NT2/D1 (cell line): Measurements from ENCODE around the gene ZFX.
"Not testable (repeated sequence)": the region's sequence is repeated elsewhere in the genome, so short reads cannot be mapped to it uniquely, and the experiment has no call there.

Experiments used
- DNase-seq: peaks from one replicate; pipeline ENCODE4 v3.0.0-alpha.2; 2011; ENCODE audit warnings: low read depth, low spot score
- H3K27me3 ChIP-seq: 2 replicates; pipeline ENCODE4 v1.6.0; 2011; ENCODE audit warnings: mild to moderate bottlenecking; ENCODE audit not compliant: insufficient read length, insufficient read depth
- H3K36me3 ChIP-seq: 2 replicates; pipeline ENCODE4 v1.6.1; 2011; ENCODE audit warnings: mild to moderate bottlenecking, low read length, mixed read lengths; ENCODE audit not compliant: insufficient read depth, insufficient read length
- H3K4me1 ChIP-seq: 2 replicates; pipeline ENCODE4 v1.5.1; 2011; ENCODE audit not compliant: insufficient read depth, insufficient read length
- H3K4me3 ChIP-seq: 2 replicates; pipeline ENCODE4 v1.5.1; 2011; ENCODE audit warnings: low read depth; ENCODE audit not compliant: insufficient read length
- H3K9ac ChIP-seq: 2 replicates; pipeline ENCODE4 v1.6.0; 2011; ENCODE audit warnings: low read depth; ENCODE audit not compliant: insufficient read length
- H3K9me3 ChIP-seq: 2 replicates; pipeline ENCODE4 v1.5.1; 2011; ENCODE audit warnings: mild to moderate bottlenecking, low read length; ENCODE audit not compliant: insufficient read depth
- SUZ12 ChIP-seq: IDR thresholded peaks from 2 replicates; pipeline ENCODE4 v1.6.1; 2011; ENCODE audit not compliant: insufficient read length, insufficient read depth; ENCODE audit errors: extremely low read depth
- YY1 ChIP-seq: IDR thresholded peaks from 2 replicates; pipeline ENCODE4 v1.6.1; 2011; ENCODE audit not compliant: insufficient read length, insufficient read depth
- ZNF274 ChIP-seq: IDR thresholded peaks from 2 replicates; pipeline ENCODE4 v1.6.1; 2011; ENCODE audit warnings: mild to moderate bottlenecking, low read depth, low read length

The ZFX gene

GRCh38 chrX:24153178-24153795, 3.8 kb downstream of the ZFX start:
- Histone ChIP-seq H3K4me3 (no peak overlapping the region), H3K27me3 (no peaks in the 10 kb centered on the region), H3K36me3 (peaks cover 37% of the 10 kb centered on the region), H3K9ac (no peak overlapping the region), H3K9me3 (no peaks in the 10 kb centered on the region), H3K4me1 (no peaks in the 10 kb centered on the region)
- DNase-seq: no peak
- TF ChIP-seq ZNF274 (no peak), SUZ12 (no peak)

- no peaks in the 10 kb centered on the region for H3K9me3 ChIP-seq
- no peak for DNase-seq
- TF ChIP-seq SUZ12 (no peak), YY1 (no peak)
- H3K36me3 ChIP-seq: peaks cover 37% of the 10 kb centered on the region
- no peaks in the 10 kb centered on the region for H3K27me3 ChIP-seq
- H3K4me3 ChIP-seq: no peak overlapping the region
- H3K4me1 ChIP-seq: no peaks in the 10 kb centered on the region
- H3K9ac ChIP-seq: no peak overlapping the region
Measured at GRCh38 chrX:24153796-24154189, 4.3 kb downstream of the ZFX start.

GRCh38 chrX:24154490-24155034, 5.0 kb downstream of the ZFX start:
- no peak for TF ChIP-seq ZNF274
- TF ChIP-seq YY1: no peak
- no peak for TF ChIP-seq SUZ12
- no peaks in the 10 kb centered on the region for H3K27me3 ChIP-seq
- H3K36me3 ChIP-seq: peaks cover 37% of the 10 kb centered on the region
- no peak for DNase-seq
- no peaks in the 10 kb centered on the region for H3K9me3 ChIP-seq
- H3K4me1 ChIP-seq: no peaks in the 10 kb centered on the region
- H3K9ac ChIP-seq: no peak overlapping the region
- H3K4me3 ChIP-seq: no peak overlapping the region

GRCh38 chrX:24155747-24156146, 6.2 kb downstream of the ZFX start:
- not testable (repeated sequence) for H3K9me3 ChIP-seq, DNase-seq, H3K27me3 ChIP-seq, H3K4me3 ChIP-seq, H3K4me1 ChIP-seq, H3K9ac ChIP-seq
- H3K36me3 ChIP-seq: peaks cover 37% of the 10 kb centered on the region

- Histone ChIP-seq H3K4me1 (no peaks in the 10 kb centered on the region), H3K9ac (no peak overlapping the region), H3K9me3 (no peaks in the 10 kb centered on the region), H3K4me3 (no peak overlapping the region), H3K36me3 (peaks cover 37% of the 10 kb centered on the region), H3K27me3 (no peaks in the 10 kb centered on the region)
- no peak for DNase-seq
- TF ChIP-seq YY1: no peak
Measured at GRCh38 chrX:24156177-24156576, 6.6 kb downstream of the ZFX start.

- H3K36me3 ChIP-seq: peaks cover 27% of the 10 kb centered on the region
- no peaks in the 10 kb centered on the region for H3K9me3 ChIP-seq
- no peaks in the 10 kb centered on the region for H3K4me1 ChIP-seq
- H3K4me3 ChIP-seq: no peak overlapping the region
- no peaks in the 10 kb centered on the region for H3K27me3 ChIP-seq
- TF ChIP-seq SUZ12: no peak
- no peak for TF ChIP-seq YY1
- no peak for TF ChIP-seq ZNF274
- no peak overlapping the region for H3K9ac ChIP-seq
- DNase-seq: no peak
Measured at GRCh38 chrX:24158881-24159280, 9.4 kb downstream of the ZFX start.

GRCh38 chrX:24166078-24166477, 16.5 kb downstream of the ZFX start:
- TF ChIP-seq YY1 (no peak), SUZ12 (no peak), ZNF274 (no peak)
- Histone ChIP-seq H3K9ac (no peak overlapping the region), H3K27me3 (no peaks in the 10 kb centered on the region), H3K4me3 (no peak overlapping the region), H3K36me3 (peaks cover 18% of the 10 kb centered on the region), H3K4me1 (peaks cover 2% of the 10 kb centered on the region), H3K9me3 (no peaks in the 10 kb centered on the region)
- DNase-seq: no peak
